GM23338 (cell line): ENCODE data around the gene SQSTM1. TPM values are rescaled to one million over a fixed set of nuclear protein-coding genes. Genes with fewer than 3 reads are reported as not detected.
A peak's percentile ranks its signal among the peaks of the same experiment; 100 is the strongest.

Source experiments
- ATAC-seq: fragments of 200-7000 bp; cut with Tn5 transposase; 3 replicates; pipeline ENCODE4 v1.9.1; 2020
- DNase-seq: peaks from one replicate; pipeline ENCODE4 v3.0.0-alpha.2; 2015; ENCODE audit warnings: low spot score
- H2AFZ ChIP-seq: fragments of 200-600 bp; sonication (generic); 2 replicates; pipeline ENCODE4 v1.8.0; 2016; ENCODE audit warnings: antibody characterized with exemption, mild to moderate bottlenecking, moderate library complexity
- H3F3A ChIP-seq: fragments of 200-600 bp; sonication (generic); replicated peaks from 2 replicates; pipeline ENCODE4 v1.8.0; 2017; ENCODE audit warnings: antibody characterized with exemption, mixed run types, low read depth
- H3K27ac ChIP-seq: fragments of 200-600 bp; sonication (generic); 2 replicates; pipeline ENCODE4 v1.6.1; 2016; ENCODE audit warnings: low read depth
- H3K27me3 ChIP-seq: fragments of 200-600 bp; sonication (generic); 2 replicates; pipeline ENCODE4 v1.8.0; 2016; ENCODE audit warnings: mild to moderate bottlenecking, mixed run types, moderate library complexity; ENCODE audit not compliant: insufficient read depth
- H3K36me3 ChIP-seq: fragments of 200-600 bp; sonication (generic); 2 replicates; pipeline ENCODE4 v1.8.0; 2016; ENCODE audit warnings: mild to moderate bottlenecking; ENCODE audit not compliant: insufficient read depth
- H3K4me1 ChIP-seq: fragments of 200-600 bp; sonication (generic); 2 replicates; pipeline ENCODE4 v1.8.0; 2016; ENCODE audit warnings: mild to moderate bottlenecking, moderate library complexity; ENCODE audit not compliant: insufficient read depth
- H3K4me2 ChIP-seq: fragments of 200-600 bp; sonication (generic); 2 replicates; pipeline ENCODE4 v1.7.1; 2017; ENCODE audit warnings: mixed run types
- H3K4me3 ChIP-seq: fragments of 200-600 bp; sonication (generic); 2 replicates; pipeline ENCODE4 v1.6.1; 2016; ENCODE audit warnings: mixed run types
- H3K79me2 ChIP-seq: fragments of 200-600 bp; sonication (generic); replicated peaks from 2 replicates; pipeline ENCODE4 v1.8.0; 2017; ENCODE audit warnings: mild to moderate bottlenecking; ENCODE audit not compliant: insufficient read depth
- H3K9me2 ChIP-seq: fragments of 200-600 bp; sonication (generic); 2 replicates; pipeline ENCODE4 v1.8.0; 2017; ENCODE audit not compliant: insufficient read depth
- H4K20me1 ChIP-seq: fragments of 200-600 bp; sonication (generic); replicated peaks from 2 replicates; pipeline ENCODE4 v1.8.0; 2017; ENCODE audit warnings: mild to moderate bottlenecking; ENCODE audit not compliant: insufficient read depth
- H3K27ac Mint-ChIP-seq: 2 replicates; pipeline ENCODE4 v1.8.0; 2020; ENCODE audit warnings: inconsistent platforms, mild to moderate bottlenecking, moderate library complexity, mixed read lengths
- H3K27me3 Mint-ChIP-seq: 3 replicates; pipeline ENCODE4 v1.8.0; 2022; ENCODE audit warnings: low read depth, mild to moderate bottlenecking, moderate library complexity, mixed read lengths, inconsistent platforms; ENCODE audit not compliant: insufficient read depth, poor library complexity
- H3K36me3 Mint-ChIP-seq: 3 replicates; pipeline ENCODE4 v1.8.0; 2021; ENCODE audit warnings: low read depth, mild to moderate bottlenecking, inconsistent platforms, moderate library complexity, mixed read lengths
- H3K4me1 Mint-ChIP-seq: 3 replicates; pipeline ENCODE4 v1.8.0; 2020; ENCODE audit warnings: mild to moderate bottlenecking, inconsistent platforms, mixed read lengths
- H3K4me3 Mint-ChIP-seq: 3 replicates; pipeline ENCODE4 v1.8.0; 2021; ENCODE audit warnings: moderate library complexity, mild to moderate bottlenecking, inconsistent platforms, mixed read lengths
- H3K9me3 Mint-ChIP-seq: 3 replicates; pipeline ENCODE4 v1.8.0; 2020; ENCODE audit warnings: moderate library complexity, mild to moderate bottlenecking, inconsistent platforms, mixed read lengths
- CREB1 ChIP-seq: fragments of 250-450 bp; sonication (Bioruptor Pico); IDR thresholded peaks from 2 replicates; pipeline ENCODE4 v1.5.0; 2020; ENCODE audit warnings: low read depth, mild to moderate bottlenecking, moderate library complexity
- EZH2 ChIP-seq: fragments of 200-600 bp; sonication (generic); IDR thresholded peaks from one replicate; pipeline ENCODE4 v1.8.0; 2017; ENCODE audit warnings: antibody characterized with exemption, mild to moderate bottlenecking, low read depth; ENCODE audit not compliant: unreplicated experiment
- EZH2phosphoT487 ChIP-seq: fragments of 200-600 bp; sonication (generic); IDR thresholded peaks from one replicate; pipeline ENCODE4 v1.8.1; 2018; ENCODE audit warnings: antibody characterized with exemption; ENCODE audit not compliant: unreplicated experiment
- POLR2AphosphoS5 ChIP-seq: IDR thresholded peaks from 2 replicates; pipeline ENCODE4 v1.6.1; 2016; ENCODE audit warnings: antibody characterized with exemption, low read depth
- STAT1 ChIP-seq: IDR thresholded peaks from one replicate; pipeline ENCODE4 v1.6.1; 2016; ENCODE audit warnings: antibody characterized with exemption; ENCODE audit not compliant: unreplicated experiment
- ZNF114 ChIP-seq: fragments of 250-450 bp; sonication (Bioruptor Pico); IDR thresholded peaks from 2 replicates; pipeline ENCODE4 v1.5.0; 2020; ENCODE audit warnings: mild to moderate bottlenecking, moderate library complexity
- polyA plus RNA-seq: library from polyadenylated mRNA; unstranded; fragments of >200 nt; fragmentation: Nextera tagmentation; extraction: Ambion mirVana; gene quantifications from 2 replicates; pipeline ENCODE4 v1.2.1, GENCODE V29; 2016
- total RNA-seq: library from RNA; depleted of rRNA; stranded (reverse); fragments of >200 nt; shearing (Covaris generic); gene quantifications from 2 replicates; pipeline ENCODE4 v1.2.3, GENCODE V29; 2014
- TF ChIP-seq, protein P1 (sequence below): IDR thresholded peaks from one replicate; pipeline ENCODE4 v1.6.1; 2018; ENCODE audit warnings: antibody characterized with exemption; ENCODE audit not compliant: unreplicated experiment
- TF ChIP-seq, protein P2 (sequence below), 2 experiments: fragments of 200-600 bp in 1 of 2; sonication (generic) in 1 of 2; conservative IDR thresholded peaks; 2 replicates each; pipeline versions ENCODE4 v1.5.1 to v1.6.1; 2016 to 2017; ENCODE audit warnings: antibody characterized with exemption in 2 of 2, low read depth in 2 of 2, mild to moderate bottlenecking in 2 of 2, moderate library complexity in 1 of 2
- TF ChIP-seq, protein P3 (sequence below): IDR thresholded peaks from 2 replicates; pipeline ENCODE4 v1.6.1; 2016; ENCODE audit warnings: antibody characterized with exemption

Gene SQSTM1
- total and polyA plus RNA-seq, 2 experiments from 2014 or later, result 58.0 to 92.6 TPM

DNA sequence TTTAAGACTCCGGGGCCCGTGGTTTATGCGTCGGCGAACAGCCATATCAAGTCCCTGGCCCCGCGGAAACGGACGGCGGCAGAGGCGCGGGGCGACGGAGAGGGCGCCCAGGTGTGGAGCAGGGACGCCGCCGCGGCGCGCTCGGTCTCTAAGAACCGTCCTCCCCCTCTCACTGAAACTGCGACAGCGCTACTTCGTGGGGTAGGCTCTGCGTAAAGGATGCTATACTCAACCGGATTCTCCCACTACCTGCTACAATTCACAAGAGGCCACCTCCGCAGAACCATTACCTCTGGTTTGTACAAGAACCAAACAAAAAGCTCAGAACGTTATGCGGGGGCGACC lies 37.5 kb downstream of the SQSTM1 start (continued):
- TF ChIP-seq, protein P1, sequence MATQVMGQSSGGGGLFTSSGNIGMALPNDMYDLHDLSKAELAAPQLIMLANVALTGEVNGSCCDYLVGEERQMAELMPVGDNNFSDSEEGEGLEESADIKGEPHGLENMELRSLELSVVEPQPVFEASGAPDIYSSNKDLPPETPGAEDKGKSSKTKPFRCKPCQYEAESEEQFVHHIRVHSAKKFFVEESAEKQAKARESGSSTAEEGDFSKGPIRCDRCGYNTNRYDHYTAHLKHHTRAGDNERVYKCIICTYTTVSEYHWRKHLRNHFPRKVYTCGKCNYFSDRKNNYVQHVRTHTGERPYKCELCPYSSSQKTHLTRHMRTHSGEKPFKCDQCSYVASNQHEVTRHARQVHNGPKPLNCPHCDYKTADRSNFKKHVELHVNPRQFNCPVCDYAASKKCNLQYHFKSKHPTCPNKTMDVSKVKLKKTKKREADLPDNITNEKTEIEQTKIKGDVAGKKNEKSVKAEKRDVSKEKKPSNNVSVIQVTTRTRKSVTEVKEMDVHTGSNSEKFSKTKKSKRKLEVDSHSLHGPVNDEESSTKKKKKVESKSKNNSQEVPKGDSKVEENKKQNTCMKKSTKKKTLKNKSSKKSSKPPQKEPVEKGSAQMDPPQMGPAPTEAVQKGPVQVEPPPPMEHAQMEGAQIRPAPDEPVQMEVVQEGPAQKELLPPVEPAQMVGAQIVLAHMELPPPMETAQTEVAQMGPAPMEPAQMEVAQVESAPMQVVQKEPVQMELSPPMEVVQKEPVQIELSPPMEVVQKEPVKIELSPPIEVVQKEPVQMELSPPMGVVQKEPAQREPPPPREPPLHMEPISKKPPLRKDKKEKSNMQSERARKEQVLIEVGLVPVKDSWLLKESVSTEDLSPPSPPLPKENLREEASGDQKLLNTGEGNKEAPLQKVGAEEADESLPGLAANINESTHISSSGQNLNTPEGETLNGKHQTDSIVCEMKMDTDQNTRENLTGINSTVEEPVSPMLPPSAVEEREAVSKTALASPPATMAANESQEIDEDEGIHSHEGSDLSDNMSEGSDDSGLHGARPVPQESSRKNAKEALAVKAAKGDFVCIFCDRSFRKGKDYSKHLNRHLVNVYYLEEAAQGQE, result no peak
- no peak for TF ChIP-seq CREB1 (CRISPR knock-in tag)

DNA sequence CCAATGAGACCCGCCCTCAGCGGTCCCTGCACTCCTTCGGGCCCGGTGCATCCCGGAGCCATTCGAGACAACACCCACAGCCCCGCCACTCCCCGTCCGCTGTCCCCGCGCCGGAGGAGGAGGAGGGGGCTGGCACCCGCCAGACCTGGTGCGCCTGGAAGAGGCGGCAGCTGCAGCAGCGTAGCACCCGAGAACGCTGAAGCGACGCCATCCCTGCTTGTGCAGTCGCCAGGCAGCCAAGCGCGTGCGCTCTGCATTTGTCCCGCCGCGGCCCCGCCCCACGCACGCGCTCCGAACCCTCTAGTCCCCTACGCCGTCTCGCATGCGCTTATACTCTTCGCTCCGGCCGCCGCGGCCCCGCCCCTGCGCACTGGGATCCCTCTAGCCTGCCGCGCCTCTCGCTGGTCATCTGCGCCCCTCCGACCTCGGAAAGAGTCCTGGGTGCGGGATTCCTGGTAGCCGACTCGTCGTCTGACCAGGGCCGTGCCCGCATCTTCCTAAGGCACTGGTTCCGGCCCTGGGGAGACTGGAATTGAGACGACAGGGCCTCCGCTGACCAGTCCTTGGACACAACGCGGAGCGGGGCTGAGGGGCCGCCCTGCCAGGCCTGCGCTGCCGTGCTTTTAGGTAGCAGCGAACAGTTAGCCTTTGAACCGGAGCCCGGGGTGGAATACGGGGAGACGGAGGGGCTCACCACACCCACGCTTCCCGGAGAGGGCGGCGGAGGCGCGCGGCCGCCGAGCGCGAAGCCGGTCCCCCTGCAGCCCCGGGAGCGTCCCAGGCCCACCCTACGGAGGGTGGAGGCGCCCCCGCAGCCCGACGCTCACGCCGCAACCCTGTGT lies 38.1 kb downstream of the SQSTM1 start, which contains the start of gene MRNIP:
Gene MRNIP, minus strand, starts transcription at position 232 of the 842 bp plus-strand sequence. Its CDS starts 21 bp downstream, at position 211.
- peak within 1 kb of the TSS; percentile 93 for H3K4me3 Mint-ChIP-seq
- ATAC-seq, result peak; percentile 93
- peak; percentile 96 for DNase-seq
- H3K9me3 Mint-ChIP-seq, result peaks cover 10% of the 10 kb centered on the region
- H3K4me2 ChIP-seq, result peak within 1 kb of the TSS; percentile 90
- peaks cover 36% of the 10 kb centered on the region for H3K79me2 ChIP-seq
- no peaks in the 10 kb centered on the region for H3K9me2 ChIP-seq
- H3K36me3 Mint-ChIP-seq, result peaks cover 29% of the 10 kb centered on the region
- H3K4me1 Mint-ChIP-seq, result peaks cover 16% of the 10 kb centered on the region
- H3K27me3 Mint-ChIP-seq, result peaks cover 18% of the 10 kb centered on the region
- no peak within 1 kb of the TSS for H3K27ac ChIP-seq
- no peaks in the 10 kb centered on the region for H3K36me3 ChIP-seq
- 0 out of 2 replicates have a peak, but pooled peaks cover 4% of the 10 kb centered on the region for H4K20me1 ChIP-seq
- H3K27ac Mint-ChIP-seq, result peak within 1 kb of the TSS; percentile 89
- peaks cover 19% of the 10 kb centered on the region for H3F3A ChIP-seq
- peak within 1 kb of the TSS; percentile 90 for H3K4me3 ChIP-seq
- H2AFZ ChIP-seq, result peak within 1 kb of the TSS; percentile 98
- peaks cover 7% of the 10 kb centered on the region for H3K4me1 ChIP-seq
- no peaks in the 10 kb centered on the region for H3K27me3 ChIP-seq
- TF ChIP-seq ZNF114 (CRISPR knock-in tag) (no peak), POLR2AphosphoS5 (peak; percentile 97), EZH2 (no peak), STAT1 (no peak), EZH2phosphoT487 (no peak)
- TF ChIP-seq, protein P2, sequence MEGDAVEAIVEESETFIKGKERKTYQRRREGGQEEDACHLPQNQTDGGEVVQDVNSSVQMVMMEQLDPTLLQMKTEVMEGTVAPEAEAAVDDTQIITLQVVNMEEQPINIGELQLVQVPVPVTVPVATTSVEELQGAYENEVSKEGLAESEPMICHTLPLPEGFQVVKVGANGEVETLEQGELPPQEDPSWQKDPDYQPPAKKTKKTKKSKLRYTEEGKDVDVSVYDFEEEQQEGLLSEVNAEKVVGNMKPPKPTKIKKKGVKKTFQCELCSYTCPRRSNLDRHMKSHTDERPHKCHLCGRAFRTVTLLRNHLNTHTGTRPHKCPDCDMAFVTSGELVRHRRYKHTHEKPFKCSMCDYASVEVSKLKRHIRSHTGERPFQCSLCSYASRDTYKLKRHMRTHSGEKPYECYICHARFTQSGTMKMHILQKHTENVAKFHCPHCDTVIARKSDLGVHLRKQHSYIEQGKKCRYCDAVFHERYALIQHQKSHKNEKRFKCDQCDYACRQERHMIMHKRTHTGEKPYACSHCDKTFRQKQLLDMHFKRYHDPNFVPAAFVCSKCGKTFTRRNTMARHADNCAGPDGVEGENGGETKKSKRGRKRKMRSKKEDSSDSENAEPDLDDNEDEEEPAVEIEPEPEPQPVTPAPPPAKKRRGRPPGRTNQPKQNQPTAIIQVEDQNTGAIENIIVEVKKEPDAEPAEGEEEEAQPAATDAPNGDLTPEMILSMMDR (conservative IDR thresholded peaks at IDR 0.05; ENCODE audit: low read depth in 2 of 2), result no peak; a peak in 1 of 4 replicates
- TF ChIP-seq, protein P1, result peak; percentile 3
- TF ChIP-seq, protein P3, sequence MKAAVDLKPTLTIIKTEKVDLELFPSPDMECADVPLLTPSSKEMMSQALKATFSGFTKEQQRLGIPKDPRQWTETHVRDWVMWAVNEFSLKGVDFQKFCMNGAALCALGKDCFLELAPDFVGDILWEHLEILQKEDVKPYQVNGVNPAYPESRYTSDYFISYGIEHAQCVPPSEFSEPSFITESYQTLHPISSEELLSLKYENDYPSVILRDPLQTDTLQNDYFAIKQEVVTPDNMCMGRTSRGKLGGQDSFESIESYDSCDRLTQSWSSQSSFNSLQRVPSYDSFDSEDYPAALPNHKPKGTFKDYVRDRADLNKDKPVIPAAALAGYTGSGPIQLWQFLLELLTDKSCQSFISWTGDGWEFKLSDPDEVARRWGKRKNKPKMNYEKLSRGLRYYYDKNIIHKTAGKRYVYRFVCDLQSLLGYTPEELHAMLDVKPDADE, result peak; percentile 25; the same call in 1 of the 2 replicates
